HG02885 (cell line): ENCODE measurements around the gene UQCRH.
A peak's percentile ranks its signal among the peaks of the same experiment; 100 is the strongest.
"Not testable (repeated sequence)": the region's sequence is repeated elsewhere in the genome, so short reads cannot be mapped to it uniquely, and the experiment has no call there.

Experiments
- ATAC-seq: cut with Tn5 transposase; IDR thresholded peaks from one replicate; pipeline ENCODE4 v1.9.1; 2021; ENCODE audit warnings: mild to moderate bottlenecking; ENCODE audit not compliant: unreplicated experiment, poor library complexity

Gene UQCRH

DNA sequence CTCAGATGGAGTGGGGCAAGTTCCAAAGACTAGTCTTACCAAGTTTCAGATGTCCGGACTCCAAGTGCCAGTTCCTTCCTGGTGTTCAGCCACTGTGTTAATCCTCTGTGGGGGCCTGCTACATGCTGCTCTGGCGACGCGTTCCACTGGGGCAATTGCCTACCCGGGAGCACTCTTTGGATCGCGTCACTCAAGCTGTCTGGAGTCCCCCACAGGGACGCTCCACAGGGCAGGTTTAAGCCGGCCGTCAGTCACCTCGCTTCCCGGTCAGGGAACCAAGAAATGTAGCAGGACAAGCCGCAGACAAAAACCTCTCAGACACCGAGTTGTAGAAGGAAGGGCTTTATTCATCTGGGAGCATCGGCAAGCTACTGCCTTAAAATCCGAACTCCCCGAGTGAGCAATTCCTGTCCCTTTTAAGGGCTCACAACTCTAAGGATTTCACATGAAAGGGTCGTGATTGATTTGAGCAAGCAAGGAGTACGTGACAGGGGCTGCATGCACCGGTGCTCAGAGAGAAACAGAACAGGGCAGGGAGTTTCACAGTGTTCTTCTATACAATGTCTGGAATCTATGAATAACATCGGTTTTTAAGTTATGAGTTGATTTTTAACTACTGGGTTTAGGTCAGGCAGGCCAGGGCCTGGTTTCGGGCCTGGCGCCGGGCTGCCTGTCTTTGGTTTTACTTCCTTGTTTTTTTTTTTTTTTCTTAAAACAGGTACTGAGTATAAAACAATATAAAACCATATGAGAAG, 28.5 kb downstream of the UQCRH start:
- peak; percentile 51 for ATAC-seq

DNA sequence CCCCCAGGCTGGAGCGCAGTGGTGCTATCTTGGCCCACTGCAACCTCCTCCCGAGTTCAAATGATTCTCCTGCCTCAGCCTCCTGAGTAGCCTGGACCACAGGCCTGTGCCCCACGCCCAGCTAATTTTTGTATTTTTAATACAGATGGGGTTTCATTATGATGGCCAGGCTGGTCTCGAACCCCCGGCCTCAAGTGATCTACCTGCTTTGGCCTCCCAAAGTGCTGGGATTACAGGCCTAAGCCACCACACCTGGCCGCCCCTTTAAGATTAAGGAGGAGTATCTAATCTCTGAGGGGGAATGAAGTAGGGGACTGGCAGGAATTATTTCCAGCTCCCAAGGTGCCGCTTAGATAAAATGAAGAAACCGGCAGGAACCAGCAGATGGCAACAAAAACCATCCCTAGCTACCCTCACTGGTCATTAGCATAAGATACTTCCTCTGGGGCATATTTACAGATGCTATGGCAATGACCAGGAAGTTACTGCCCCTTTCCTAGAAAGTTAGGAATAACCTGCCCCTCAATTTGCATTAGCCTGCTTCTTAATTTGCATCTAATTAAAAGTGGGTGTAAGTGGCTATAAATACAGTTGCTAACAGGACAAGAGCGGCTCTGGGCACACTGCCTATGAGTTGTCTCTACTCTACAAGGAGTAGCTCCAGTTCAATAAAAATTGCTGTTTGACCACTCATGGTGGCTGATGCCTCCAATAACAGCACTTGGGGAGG, 30.0 kb downstream of the UQCRH start:
- ATAC-seq: peak; percentile 50

DNA sequence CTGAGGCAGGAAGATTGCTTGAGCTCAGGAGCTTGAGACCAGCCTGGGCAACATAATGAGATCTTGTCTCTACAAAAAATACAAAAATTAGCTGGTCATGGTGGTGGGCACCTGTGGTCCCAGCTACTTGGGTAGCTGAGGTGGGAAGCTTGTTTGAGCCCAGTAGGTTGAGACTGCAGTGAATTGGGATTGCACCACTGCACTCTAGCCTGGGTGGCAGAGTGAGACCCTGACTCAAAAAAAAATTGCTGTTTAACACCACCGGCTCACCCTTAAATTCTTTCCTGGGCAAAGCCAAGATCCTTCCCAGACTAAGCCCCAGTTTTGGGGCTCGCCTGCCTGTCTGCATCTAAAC, 30.5 kb downstream of the UQCRH start:
- no peak for ATAC-seq

DNA sequence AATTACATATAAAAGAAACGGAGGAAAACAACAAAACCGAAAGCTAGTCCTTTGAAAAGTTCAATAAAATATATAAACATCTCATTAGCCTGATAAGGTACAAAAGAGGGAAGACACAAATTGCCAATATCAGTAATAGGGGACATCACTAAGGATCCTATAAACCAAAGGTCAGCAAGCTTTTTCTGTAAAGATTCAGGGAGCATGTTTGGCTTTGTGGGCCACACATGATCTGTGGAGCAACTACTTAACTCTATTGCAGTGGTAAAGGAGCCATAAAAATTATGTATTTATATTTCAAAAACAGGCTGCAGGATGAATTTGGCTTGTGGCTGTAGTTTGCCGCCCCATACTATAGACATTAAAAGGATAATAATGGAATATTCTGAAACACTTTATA, 31.6 kb downstream of the UQCRH start:
- ATAC-seq: no peak

DNA sequence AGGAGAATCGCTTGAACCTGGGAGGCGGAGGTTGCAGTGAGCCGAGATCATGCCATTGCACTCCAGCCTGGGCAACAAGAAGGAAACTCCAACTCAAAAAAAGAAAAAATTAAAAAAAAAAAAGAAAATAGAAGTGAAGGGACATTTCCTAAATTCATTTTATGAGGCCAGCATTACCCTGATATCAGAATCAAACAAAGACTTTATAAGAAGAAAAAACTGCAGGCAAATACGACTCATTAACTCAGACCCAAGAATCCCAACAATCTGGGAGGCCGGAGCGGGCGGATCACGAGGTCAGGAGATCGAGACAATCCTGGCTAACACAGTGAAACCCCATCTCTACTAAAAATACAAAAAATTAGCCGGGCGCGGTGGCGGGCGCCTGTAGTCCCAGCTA, 33.9 kb downstream of the UQCRH start:
- not testable (repeated sequence) for ATAC-seq

DNA sequence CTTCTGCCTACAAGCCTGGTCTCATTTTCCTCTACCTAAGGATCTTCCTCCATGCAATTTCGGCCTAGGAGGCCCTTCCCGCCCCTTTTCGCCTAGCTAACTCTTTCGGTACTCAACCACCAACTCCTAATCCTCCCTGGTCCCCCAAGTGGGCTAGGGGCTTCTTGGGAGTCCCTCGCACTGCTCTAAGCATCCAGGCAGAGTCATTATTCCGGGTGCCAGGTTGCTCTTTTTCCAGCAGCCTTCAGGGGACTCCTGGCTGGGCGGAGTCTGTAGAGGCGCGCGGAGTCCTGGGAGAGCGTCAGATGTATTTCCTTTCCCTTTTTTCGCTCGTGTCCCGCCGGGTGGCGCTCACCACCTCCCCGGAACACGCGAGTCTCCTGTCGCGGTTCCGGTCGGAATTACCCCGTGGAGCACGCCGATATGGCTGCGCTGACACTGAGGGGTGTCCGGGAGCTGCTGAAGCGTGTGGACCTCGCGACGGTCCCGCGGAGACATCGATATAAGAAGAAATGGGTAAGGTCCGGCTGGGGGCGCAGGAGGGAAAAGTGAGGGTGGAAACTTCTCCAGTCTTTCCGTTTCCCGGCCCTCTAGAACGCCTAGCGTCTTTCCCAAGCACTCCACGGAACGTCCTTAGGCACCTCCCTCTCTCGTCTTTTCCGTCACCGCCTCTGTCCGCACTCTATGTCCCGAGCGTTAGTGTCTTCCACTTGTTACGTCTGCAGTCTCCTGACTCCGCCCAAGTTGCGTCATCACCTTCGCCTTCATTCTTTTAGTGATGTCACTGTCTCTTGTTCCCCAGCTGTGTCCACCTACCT, 37.1 kb downstream of the UQCRH start, which contains the start of gene NSUN4:
Gene NSUN4 (plus strand): TSS at position 404 of the 818 bp plus-strand sequence. CDS start 20 bp downstream, at position 424.
- ATAC-seq: peak; percentile 76

DNA sequence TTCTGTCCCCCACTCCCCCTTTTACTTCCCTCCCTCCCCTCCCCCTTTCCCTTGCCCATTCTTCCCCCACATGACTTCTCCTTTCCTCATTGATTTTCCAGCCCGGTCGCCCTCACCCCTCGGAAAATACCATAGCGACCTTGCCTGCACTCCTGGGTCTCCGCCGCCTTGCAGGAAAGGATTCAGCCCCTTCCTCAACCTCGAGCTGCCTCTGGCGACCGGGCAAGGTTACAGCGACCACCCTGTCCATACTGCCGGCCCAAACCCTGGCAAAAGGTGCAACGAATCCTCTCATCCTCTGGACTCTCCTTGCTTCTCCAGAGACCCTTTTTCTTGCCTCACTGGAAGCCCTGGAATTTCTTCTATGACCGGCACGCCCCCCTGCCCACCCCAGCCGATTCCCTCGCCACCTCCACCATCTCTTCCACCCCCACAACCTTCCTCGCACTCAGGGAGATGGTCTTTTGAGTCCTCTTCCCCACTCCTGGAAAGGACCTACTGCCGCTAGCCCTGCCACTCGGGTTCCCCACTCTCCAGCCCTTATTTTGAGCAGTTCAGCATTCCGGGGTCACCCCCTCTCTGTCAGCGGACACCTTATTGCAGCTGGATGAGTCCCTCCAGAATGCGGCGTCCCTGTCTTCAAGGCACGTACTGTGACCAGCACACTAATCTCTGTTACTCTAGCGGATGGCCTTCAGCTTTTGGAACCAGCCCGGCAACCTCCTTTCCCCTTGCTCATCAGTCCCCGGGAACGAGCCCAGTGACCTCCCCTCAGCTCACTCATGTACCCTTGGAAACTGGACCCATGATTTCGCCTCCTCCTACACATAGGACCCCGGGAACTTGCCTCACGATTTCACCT, 38.0 kb downstream of the UQCRH start:
- no peak for ATAC-seq

DNA sequence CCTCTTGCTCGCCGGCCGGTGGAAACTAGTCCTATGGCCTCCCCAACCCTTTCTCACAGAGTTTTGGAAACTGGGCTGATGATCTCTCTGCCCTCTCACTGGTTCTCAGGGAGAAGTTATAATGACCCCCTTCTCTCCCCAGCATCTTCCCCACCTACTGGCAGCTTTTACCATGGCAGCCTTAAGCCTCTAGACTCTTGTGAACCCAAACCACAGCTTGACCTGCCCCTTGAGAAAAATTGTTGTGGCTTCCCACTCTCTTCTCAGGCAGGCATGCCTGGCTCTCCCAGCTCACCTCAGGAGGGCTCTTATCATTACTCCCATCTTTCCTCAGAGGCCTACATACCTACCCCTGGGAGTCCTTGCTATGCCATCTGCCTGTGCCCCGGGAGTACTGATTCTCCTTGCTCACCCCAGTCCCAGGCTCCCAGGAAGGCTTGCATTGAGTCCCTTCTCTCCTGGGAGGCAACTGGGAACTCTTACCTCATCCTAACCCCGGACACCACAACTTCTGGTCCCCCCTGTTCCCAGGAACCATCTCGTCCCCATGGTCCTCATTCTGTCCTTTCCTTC, 38.7 kb downstream of the UQCRH start:
- peak; percentile 38 for ATAC-seq

DNA sequence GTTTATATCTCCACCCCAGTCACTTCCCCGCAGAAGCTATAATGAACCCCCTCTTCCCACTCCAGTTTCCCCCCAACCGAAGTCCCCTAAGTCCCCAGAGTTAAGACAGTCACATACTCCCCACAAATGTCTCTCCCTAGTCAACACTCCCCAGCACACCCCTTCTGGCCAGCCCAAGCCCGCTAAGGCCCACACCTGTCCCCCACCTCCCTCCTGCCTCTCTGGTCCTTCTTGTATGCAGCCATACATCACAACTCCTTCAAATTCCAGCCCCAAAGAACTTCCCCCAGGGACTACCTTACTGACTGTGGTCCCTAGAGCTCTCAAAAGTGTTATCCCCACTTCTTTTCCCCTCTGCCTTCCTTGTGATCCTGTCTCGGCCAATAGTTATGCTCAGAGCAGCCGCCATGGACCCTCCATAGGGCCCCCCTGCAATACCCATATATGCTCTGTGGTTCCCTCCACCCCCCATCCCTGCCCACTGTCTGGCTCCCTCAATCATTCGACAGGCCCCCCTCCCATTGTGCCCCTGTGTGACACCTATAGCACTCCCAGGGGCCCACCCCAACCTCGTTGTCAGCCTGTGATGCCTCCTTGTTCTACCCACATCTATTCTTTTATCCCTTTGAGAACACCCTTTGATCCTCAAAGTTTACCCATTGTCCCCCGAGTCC, 39.3 kb downstream of the UQCRH start:
- ATAC-seq: no peak

DNA sequence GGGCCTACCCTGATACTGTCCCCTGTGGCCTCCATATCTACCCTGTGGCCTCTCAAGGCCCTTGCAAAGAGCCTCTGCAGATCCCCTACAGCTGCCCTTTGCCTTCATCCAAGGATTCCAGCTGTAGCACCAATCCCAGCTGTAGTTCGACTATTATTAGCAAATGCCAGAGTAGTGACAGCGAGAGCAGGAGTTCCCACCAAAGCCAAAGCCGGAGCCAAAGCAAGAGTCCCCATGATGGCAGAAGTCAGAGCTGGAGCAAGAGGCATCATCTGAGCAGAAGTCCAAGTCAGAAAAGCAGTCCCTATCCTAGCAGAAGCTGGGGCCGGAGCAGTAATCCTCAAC, 39.8 kb downstream of the UQCRH start:
- no peak for ATAC-seq

DNA sequence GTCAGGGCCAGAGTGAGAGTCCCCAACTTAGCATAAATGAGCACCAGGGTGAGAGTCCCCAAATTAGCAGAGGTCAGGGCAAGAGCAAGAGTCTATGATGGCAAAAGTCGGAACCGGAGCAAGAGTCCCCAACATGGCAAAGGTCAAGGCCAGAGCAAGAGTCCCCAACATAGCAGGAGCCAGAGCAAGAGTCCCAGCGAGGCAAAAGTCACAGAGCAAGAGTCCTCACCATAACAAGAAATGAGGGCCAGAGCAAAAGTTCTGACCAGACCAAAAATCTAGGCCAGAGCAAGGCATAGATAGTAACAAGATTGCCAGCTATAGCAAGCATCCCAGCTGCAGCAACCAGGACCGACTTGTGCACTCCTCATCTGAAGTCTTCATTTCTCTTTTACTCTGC, 40.2 kb downstream of the UQCRH start:
- ATAC-seq: no peak

DNA sequence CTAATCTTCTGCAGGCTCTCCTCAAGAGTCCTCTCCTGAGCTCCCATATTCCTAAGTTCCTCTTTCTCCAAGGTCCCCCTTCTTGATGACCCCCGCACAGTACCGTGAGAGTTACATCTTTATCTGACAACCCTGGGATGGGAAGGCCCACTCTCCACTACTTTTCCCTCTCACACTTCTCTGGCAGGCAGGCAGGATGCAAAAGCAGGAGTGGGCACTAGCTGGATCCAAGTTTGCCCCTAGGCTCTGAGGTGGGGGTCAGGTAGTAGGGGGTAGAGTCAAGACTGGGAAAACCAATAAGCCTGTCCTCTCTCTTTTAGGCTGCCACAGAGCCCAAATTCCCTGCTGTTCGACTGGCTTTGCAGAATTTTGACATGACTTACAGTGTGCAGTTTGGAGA, 41.0 kb downstream of the UQCRH start:
- ATAC-seq: no peak

DNA sequence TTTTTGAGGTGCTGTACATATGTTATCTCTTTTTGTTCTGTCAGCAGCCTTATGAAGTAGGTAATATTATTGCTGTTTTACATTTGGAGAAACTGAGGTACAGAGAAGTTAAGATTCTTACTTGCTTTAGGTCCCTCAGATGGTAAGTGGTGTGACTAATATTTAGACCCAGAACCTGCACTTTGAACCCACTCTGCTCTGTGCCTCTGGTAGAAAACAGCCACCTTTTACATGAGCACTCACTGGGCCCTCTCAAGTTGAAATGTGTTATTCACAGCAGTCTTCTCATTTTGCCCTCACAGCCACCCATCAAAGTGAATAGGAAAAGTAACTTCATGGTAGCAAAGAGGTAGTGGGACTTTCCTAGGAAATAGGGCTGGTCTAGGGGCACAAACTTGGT, 41.8 kb downstream of the UQCRH start:
- no peak for ATAC-seq

DNA sequence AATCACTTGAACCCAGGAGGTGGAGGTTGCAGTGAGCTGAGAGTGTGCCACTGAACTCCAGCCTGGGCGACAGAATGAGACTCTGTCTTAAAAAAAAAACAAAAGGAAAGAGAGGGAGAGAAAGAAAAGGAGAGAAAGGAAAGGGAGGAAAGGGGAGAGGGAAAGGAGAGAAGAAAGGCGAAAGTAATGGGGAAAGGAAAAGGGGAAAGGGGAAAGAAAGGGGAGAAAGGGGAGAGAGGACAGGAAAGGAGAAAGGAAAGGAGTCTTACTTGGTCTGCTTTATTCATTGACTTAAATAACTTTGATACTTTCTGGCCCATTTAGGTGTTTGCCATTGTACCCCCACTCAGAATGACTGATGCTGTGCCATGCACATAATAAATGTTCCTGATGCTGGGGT, 48.9 kb downstream of the UQCRH start:
- ATAC-seq: no peak

DNA sequence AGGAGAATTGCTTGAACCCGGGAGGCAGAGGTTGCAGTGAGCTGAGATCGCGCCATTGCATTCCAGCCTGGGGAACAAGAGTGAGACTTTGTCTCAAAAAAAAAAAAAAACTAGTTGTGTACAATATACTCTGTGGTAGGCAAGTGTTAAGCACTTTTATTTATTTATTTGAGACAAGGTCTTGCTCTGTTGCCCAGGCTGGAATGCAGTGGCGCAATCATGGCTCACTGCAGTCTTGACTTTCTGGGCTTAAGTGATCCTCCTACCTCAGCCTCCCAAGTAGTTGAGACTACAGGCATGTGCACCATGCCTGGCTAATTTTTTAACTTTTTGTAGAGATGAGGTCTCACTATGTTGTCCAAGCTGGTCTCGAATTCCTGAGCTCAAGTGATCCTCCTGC, 52.4 kb downstream of the UQCRH start:
- ATAC-seq: not testable (repeated sequence)

DNA sequence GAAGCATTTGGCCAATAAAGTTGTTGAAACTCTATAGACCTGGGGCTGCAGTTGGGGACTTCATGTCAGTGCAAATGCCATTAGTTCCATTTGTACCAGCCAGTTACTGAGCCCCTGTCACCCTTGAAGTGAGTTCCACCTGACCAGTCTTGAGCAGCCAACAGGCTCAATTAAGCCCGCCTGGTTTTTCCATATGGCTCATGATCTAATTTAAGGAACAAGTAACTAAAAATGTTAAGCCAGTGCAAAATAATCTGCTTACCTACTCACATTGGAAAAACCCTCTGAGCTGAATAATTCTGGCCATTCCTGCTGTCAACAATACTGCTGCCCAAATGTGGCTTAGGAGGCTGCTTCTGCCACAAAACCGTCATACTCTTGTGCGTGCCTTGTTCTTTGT, 58.7 kb downstream of the UQCRH start:
- ATAC-seq: no peak

DNA sequence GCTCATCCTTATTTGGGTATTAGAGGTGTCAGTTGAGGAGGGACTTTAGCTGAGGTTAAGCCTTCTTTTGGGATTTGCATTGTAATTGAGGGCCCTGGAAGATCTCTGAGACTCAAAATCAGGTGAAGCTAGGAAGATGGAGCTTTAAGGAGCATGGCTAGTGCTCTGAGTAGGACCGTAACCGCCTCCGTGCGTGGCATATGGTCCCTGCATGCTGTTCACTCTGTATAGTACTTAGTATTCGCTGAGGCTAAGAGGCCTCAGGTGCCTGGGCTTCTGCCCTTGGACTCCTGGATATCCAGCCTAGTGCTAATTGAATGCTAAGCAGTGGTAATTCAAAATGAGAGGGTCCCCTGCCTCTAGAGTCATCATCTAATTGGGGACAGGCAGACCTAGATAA, 59.6 kb downstream of the UQCRH start:
- no peak for ATAC-seq

DNA sequence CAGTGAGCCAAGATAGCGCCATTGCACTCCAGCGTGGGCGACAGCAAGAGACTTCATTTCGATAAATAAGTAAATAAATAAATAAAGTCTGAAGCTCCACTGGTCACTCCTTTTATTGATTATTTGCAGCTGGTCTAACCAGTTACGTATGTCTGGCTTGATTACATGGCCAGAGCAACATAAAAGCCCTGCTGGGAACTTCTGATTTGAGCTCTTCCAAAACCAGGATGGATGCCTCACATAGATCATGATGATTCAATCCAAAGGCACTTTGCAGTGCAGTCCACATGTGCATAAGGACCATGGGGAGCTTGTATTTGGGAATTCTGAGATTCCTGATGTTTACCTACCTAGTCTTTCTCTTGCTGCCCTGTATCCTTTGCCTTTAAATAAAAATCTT, 61.1 kb downstream of the UQCRH start:
- no peak for ATAC-seq

DNA sequence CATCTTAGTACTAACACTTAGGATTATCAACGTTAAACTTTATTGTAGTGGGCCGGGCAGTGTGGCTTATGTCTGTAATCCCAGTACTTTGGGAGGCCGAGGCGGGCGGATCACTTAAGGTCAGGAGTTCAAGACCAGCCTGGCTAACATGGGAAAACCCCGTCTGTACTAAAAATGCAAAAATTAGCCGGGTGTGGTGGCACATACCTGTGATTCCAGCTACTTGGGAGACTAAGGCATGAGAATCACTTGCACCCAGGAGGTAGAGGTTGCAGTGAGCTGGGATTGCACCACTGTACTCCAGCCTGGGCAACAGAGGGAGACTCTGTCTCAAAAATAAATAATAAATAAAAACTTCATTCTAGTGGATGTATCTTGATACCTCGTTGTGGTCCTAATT, 62.3 kb downstream of the UQCRH start:
- not testable (repeated sequence) for ATAC-seq
